HEK293 (cell line): ENCODE results near the gene BPHL.

Experiments
- ATF2 ChIP-seq: fragments of 450-650 bp; formaldehyde crosslinking; IDR thresholded peaks from 2 replicates; pipeline ENCODE4 v1.5.1; 2016; ENCODE audit warnings: missing biosample characterization, missing genetic modification characterization, low read depth
- EGR2 ChIP-seq: fragments of 450-650 bp; formaldehyde crosslinking; IDR thresholded peaks from 2 replicates; pipeline ENCODE4 v1.5.1; 2016; ENCODE audit warnings: low read depth, missing biosample characterization, missing genetic modification characterization
- ELK4 ChIP-seq: IDR thresholded peaks from 2 replicates; pipeline ENCODE4 v1.6.1; 2011; ENCODE audit warnings: mild to moderate bottlenecking, low read depth, low read length, borderline replicate concordance
- HOXA7 ChIP-seq: sonication (generic); formaldehyde crosslinking; IDR thresholded peaks from 2 replicates; pipeline ENCODE4 v1.8.1; 2022; ENCODE audit warnings: missing genetic modification reagents, borderline replicate concordance
- OSR2 ChIP-seq: fragments of 450-650 bp; formaldehyde crosslinking; IDR thresholded peaks from 2 replicates; pipeline ENCODE4 v1.5.1; 2016; ENCODE audit warnings: missing biosample characterization, missing genetic modification characterization
- PRDM1 ChIP-seq: fragments of 450-650 bp; formaldehyde crosslinking; IDR thresholded peaks from 2 replicates; pipeline ENCODE4; 2016; ENCODE audit warnings: missing biosample characterization, missing genetic modification characterization
- REPIN1 ChIP-seq: fragments of 450-650 bp; formaldehyde crosslinking; IDR thresholded peaks from 2 replicates; pipeline ENCODE4 v1.5.1; 2017; ENCODE audit warnings: missing biosample characterization, missing genetic modification characterization, low read depth
- SCRT1 ChIP-seq: fragments of 450-650 bp; formaldehyde crosslinking; IDR thresholded peaks from 2 replicates; pipeline ENCODE4 v1.5.1; 2016; ENCODE audit warnings: missing biosample characterization, missing genetic modification characterization, borderline replicate concordance
- SP2 ChIP-seq: fragments of 450-650 bp; formaldehyde crosslinking; IDR thresholded peaks from 2 replicates; pipeline ENCODE4 v1.5.1; 2016; ENCODE audit warnings: missing biosample characterization, missing genetic modification characterization
- TSHZ1 ChIP-seq: fragments of 450-650 bp; formaldehyde crosslinking; IDR thresholded peaks from 2 replicates; pipeline ENCODE4 v1.5.1; 2016; ENCODE audit warnings: missing biosample characterization, missing genetic modification characterization, borderline replicate concordance
- WT1 ChIP-seq: fragments of 450-650 bp; formaldehyde crosslinking; IDR thresholded peaks from 2 replicates; pipeline ENCODE4 v1.5.1; 2016; ENCODE audit warnings: missing biosample characterization, missing genetic modification characterization
- ZBTB17 ChIP-seq: fragments of 450-650 bp; formaldehyde crosslinking; IDR thresholded peaks from 2 replicates; pipeline ENCODE4 v1.5.1; 2016; ENCODE audit warnings: missing biosample characterization, missing genetic modification characterization
- ZFP37 ChIP-seq: fragments of 450-650 bp; formaldehyde crosslinking; IDR thresholded peaks from 2 replicates; pipeline ENCODE4 v1.5.1; 2016; ENCODE audit warnings: missing biosample characterization, missing genetic modification characterization
- ZNF112 ChIP-seq: fragments of 450-650 bp; formaldehyde crosslinking; IDR thresholded peaks from 2 replicates; pipeline ENCODE4 v1.5.0; 2017; ENCODE audit warnings: missing biosample characterization, missing genetic modification characterization
- ZNF114 ChIP-seq: fragments of 450-650 bp; formaldehyde crosslinking; IDR thresholded peaks from 2 replicates; pipeline ENCODE4 v1.5.0; 2017; ENCODE audit warnings: missing biosample characterization, missing genetic modification characterization
- ZNF148 ChIP-seq: fragments of 450-650 bp; formaldehyde crosslinking; IDR thresholded peaks from 2 replicates; pipeline ENCODE4 v1.5.0; 2017; ENCODE audit warnings: missing biosample characterization, missing genetic modification characterization, borderline replicate concordance
- ZNF18 ChIP-seq: fragments of 450-650 bp; formaldehyde crosslinking; IDR thresholded peaks from 2 replicates; pipeline ENCODE4 v1.5.1; 2016; ENCODE audit warnings: missing biosample characterization, missing genetic modification characterization
- ZNF221 ChIP-seq: fragments of 450-650 bp; formaldehyde crosslinking; IDR thresholded peaks from 2 replicates; pipeline ENCODE4 v1.5.1; 2017; ENCODE audit warnings: missing biosample characterization, missing genetic modification characterization, borderline replicate concordance
- ZNF248 ChIP-seq: fragments of 450-650 bp; formaldehyde crosslinking; IDR thresholded peaks from 2 replicates; pipeline ENCODE4 v1.5.1; 2017; ENCODE audit warnings: missing biosample characterization, missing genetic modification characterization
- ZNF335 ChIP-seq: fragments of 450-650 bp; formaldehyde crosslinking; conservative IDR thresholded peaks from 2 replicates; pipeline ENCODE4 v1.5.1; 2016; ENCODE audit warnings: missing biosample characterization, missing genetic modification characterization
- ZNF555 ChIP-seq: fragments of 450-650 bp; formaldehyde crosslinking; conservative IDR thresholded peaks from 2 replicates; pipeline ENCODE4 v1.5.1; 2017; ENCODE audit warnings: missing biosample characterization, mild to moderate bottlenecking, missing genetic modification characterization, inconsistent platforms
- ZNF571 ChIP-seq: fragments of 450-650 bp; formaldehyde crosslinking; IDR thresholded peaks from 2 replicates; pipeline ENCODE4 v1.5.0; 2017; ENCODE audit warnings: missing biosample characterization, missing genetic modification characterization
- ZNF580 ChIP-seq: fragments of 450-650 bp; formaldehyde crosslinking; IDR thresholded peaks from 2 replicates; pipeline ENCODE4 v1.5.1; 2016; ENCODE audit warnings: missing biosample characterization, missing genetic modification characterization
- ZNF596 ChIP-seq: fragments of 450-650 bp; IDR thresholded peaks from 2 replicates; pipeline ENCODE4 v1.5.0; 2018; ENCODE audit warnings: missing biosample characterization, mild to moderate bottlenecking, missing genetic modification characterization, moderate library complexity
- ZNF600 ChIP-seq: fragments of 450-650 bp; formaldehyde crosslinking; IDR thresholded peaks from 2 replicates; pipeline ENCODE4 v1.5.1; 2016; ENCODE audit warnings: missing biosample characterization, missing genetic modification characterization
- ZNF629 ChIP-seq: fragments of 450-650 bp; formaldehyde crosslinking; IDR thresholded peaks from 2 replicates; pipeline ENCODE4 v1.5.1; 2017; ENCODE audit warnings: missing biosample characterization, missing genetic modification characterization
- ZNF677 ChIP-seq: fragments of 450-650 bp; IDR thresholded peaks from 2 replicates; pipeline ENCODE4 v1.5.0; 2018; ENCODE audit warnings: missing biosample characterization, mild to moderate bottlenecking, missing genetic modification characterization, moderate library complexity
- ZSCAN23 ChIP-seq: fragments of 450-650 bp; formaldehyde crosslinking; IDR thresholded peaks from 2 replicates; pipeline ENCODE4 v1.5.1; 2016; ENCODE audit warnings: missing biosample characterization, missing genetic modification characterization
- ZSCAN30 ChIP-seq: fragments of 450-650 bp; IDR thresholded peaks from 2 replicates; pipeline ENCODE4 v1.5.1; 2018; ENCODE audit warnings: missing biosample characterization, mild to moderate bottlenecking, missing genetic modification characterization, moderate library complexity

The BPHL gene

GRCh38 chr6:3118353-3119039, at the start of gene BPHL (continued):
- TF ChIP-seq ZNF114 (tag by site-specific recombination) (no peak), ZNF600 (tag by site-specific recombination) (peak; percentile 95), ATF2 (tag by site-specific recombination) (no peak), ZNF555 (tag by site-specific recombination) (no peak), ZNF248 (tag by site-specific recombination) (no peak), ZNF629 (peak; percentile 65; the same call in 1 of the 2 replicates), ZNF335 (tag by site-specific recombination) (peak; percentile 82), ZNF18 (no peak), ELK4 (no peak), ZNF571 (tag by site-specific recombination) (no peak), SCRT1 (tag by site-specific recombination) (no peak), OSR2 (no peak; the same call in 1 of the 2 replicates), WT1 (tag by site-specific recombination) (no peak), EGR2 (tag by site-specific recombination) (peak; percentile 84), ZSCAN30 (tag by site-specific recombination) (peak; percentile 58), ZNF148 (tag by site-specific recombination) (no peak), ZSCAN23 (tag by site-specific recombination) (no peak), REPIN1 (tag by site-specific recombination) (no peak), ZNF221 (tag by site-specific recombination) (no peak), SP2 (peak; percentile 96), ZNF596 (tag by site-specific recombination) (no peak; the same call in 1 of the 2 replicates), ZNF677 (tag by site-specific recombination) (no peak), ZBTB17 (tag by site-specific recombination) (peak; percentile 91), TSHZ1 (no peak), PRDM1 (tag by site-specific recombination) (no peak), ZNF580 (tag by site-specific recombination) (no peak), HOXA7 (CRISPR knock-in tag) (no peak), ZNF112 (tag by site-specific recombination) (no peak), ZFP37 (tag by site-specific recombination) (no peak)
